Activated T-cell treated with anti-CD3 and anti-CD28 coated beads, Interleukin-2, amount 50 U/mL, for 72 hours (primary cell): ENCODE measurements around the gene HSPA4. TPM values are rescaled to one million over a fixed set of nuclear protein-coding genes. Genes with fewer than 3 reads are reported as not detected.
"Not testable (repeated sequence)": the region's sequence is repeated elsewhere in the genome, so short reads cannot be mapped to it uniquely, and the experiment has no call there.

Experiments
- ATAC-seq, 2 donors: fragments of 150-1000 bp; cut with Tn5 transposase; replicated peaks in 1 of 2; 2 replicates each; pipeline ENCODE4 v1.10.0; 2021; ENCODE audit warnings: moderate library complexity in 2 of 2, mild to moderate bottlenecking in 1 of 2
- DNase-seq, 2 donors: peaks; one replicate each; pipeline ENCODE4 v3.0.0; 2021 to 2022; ENCODE audit warnings: mixed read lengths in 1 of 2
- H3K27ac Mint-ChIP-seq: one replicate; pipeline ENCODE4 v1.8.0; 2022; ENCODE audit warnings: mild to moderate bottlenecking, moderate library complexity, mixed read lengths
- H3K27me3 Mint-ChIP-seq: one replicate; pipeline ENCODE4 v1.8.0; 2022; ENCODE audit warnings: low read depth, mixed read lengths
- H3K36me3 Mint-ChIP-seq, 2 donors: one replicate each; pipeline ENCODE4 v1.8.0; 2022; ENCODE audit warnings: mixed read lengths in 2 of 2, mild to moderate bottlenecking in 1 of 2; ENCODE audit not compliant: insufficient read depth in 2 of 2
- H3K4me1 Mint-ChIP-seq: one replicate; pipeline ENCODE4 v1.8.0; 2022; ENCODE audit warnings: low read depth, mixed read lengths
- H3K4me3 Mint-ChIP-seq, 2 donors: one replicate each; pipeline ENCODE4 v1.8.0; 2022; ENCODE audit warnings: mild to moderate bottlenecking in 2 of 2, mixed read lengths in 2 of 2, moderate library complexity in 2 of 2
- H3K9me3 Mint-ChIP-seq, 2 donors: one replicate each; pipeline ENCODE4 v1.8.0; 2022; ENCODE audit warnings: mixed read lengths in 2 of 2
- total RNA-seq, 2 donors: library from RNA; stranded (reverse); gene quantifications; one replicate each; pipeline ENCODE4 v1.2.3, GENCODE V29; 2022

Gene HSPA4
- total RNA-seq, 2 donors from 2014 or later = 173 to 213 TPM

DNA sequence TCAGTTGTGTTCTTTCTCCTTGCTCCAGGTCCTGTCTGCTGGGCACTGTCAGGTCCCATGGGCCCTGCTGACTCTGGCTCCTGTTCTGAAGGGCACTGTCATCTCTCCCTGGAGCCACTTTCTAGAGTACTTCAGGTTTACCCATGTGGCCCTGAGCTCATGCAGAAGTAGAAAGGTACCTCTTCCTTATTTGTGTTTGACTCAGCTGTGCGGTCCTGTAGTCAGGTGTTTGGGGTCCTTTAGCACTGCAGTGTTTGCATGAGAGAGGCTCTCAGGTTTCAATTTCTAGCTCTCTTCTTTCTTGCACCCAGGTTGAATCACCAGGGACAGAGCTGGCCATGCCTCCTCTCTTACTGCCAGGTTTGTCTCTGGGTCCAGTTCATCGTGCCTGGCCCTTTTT is 71.5 kb downstream of the HSPA4 start:
- Mint-ChIP-seq H3K9me3 (no peaks in the 10 kb centered on the region), H3K4me1 (no peaks in the 10 kb centered on the region), H3K27ac (no peak overlapping the region), H3K27me3 (no peaks in the 10 kb centered on the region), H3K4me3 (no peak overlapping the region), H3K36me3 (no peaks in the 10 kb centered on the region)
- ATAC-seq (no peak), DNase-seq (no peak)

DNA sequence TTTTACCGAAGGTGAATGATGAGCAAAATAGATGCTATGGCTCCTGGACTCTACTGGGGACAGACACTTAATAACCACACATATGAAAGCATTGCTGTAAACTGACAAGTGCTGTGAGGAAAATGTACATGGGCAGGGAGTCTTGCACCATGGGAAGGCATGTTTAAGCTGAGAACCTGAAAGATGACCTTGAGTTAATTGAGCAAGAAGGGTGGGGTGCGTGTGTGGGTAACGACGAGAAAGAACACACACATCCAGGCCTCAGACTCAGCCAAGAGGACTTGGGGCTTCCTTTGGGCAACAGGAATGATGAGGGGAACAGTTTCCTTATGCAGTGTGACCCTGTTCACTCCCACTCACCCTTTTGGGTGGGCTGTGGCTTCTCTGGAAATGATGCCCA is 73.1 kb downstream of the HSPA4 start:
- DNase-seq (no peak), ATAC-seq (no peak)
- Mint-ChIP-seq H3K36me3 (no peaks in the 10 kb centered on the region), H3K4me3 (no peak overlapping the region), H3K27ac (no peak overlapping the region), H3K27me3 (no peaks in the 10 kb centered on the region), H3K4me1 (no peaks in the 10 kb centered on the region), H3K9me3 (no peaks in the 10 kb centered on the region)

DNA sequence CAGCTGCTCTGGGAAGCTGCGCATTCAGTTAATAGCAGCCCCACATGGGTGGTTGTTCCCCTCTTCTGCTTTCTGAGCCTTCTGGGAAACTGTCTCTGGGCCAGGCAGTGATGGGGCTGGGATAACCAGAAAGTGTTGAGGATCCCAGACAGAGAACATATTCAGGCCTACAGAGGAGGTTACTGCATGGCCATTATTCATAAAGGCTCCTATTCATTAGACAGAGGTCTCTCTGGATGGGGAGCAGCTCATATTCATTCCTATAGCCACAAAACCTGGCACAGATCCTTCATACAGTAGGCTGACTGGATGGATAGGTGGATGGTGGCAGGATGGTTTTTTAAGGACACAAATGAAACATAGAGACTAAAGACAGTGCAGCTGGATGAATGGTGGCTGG is 76.3 kb downstream of the HSPA4 start:
- Mint-ChIP-seq H3K27me3 (no peaks in the 10 kb centered on the region), H3K27ac (no peak overlapping the region), H3K4me3 (no peak overlapping the region), H3K9me3 (no peaks in the 10 kb centered on the region), H3K36me3 (no peaks in the 10 kb centered on the region), H3K4me1 (no peaks in the 10 kb centered on the region)
- DNase-seq (no peak), ATAC-seq (no peak)

DNA sequence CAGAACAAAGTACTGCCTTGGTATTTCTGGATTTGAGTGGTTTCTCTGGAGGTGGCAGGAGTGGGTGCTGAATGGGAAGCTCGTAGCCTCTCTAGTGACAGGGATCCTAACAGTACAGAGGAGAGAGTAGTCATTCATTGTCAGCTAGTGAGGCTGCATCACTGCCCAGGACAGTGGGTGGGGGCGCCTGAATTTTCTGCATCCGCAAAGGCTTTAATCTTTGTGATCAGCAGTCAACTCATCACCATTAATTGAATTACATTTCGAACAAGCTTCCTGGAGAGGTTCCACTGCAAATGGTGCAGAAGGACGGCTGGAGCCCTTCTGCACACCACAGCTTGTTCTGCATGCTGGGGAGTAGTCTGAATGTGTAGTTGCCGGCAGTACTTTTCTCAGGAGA is 77.5 kb downstream of the HSPA4 start:
- Mint-ChIP-seq H3K27ac (no peak overlapping the region), H3K9me3 (no peaks in the 10 kb centered on the region), H3K4me1 (no peaks in the 10 kb centered on the region), H3K27me3 (no peaks in the 10 kb centered on the region), H3K4me3 (no peak overlapping the region), H3K36me3 (no peaks in the 10 kb centered on the region)
- no peak for DNase-seq
- ATAC-seq = no peak

DNA sequence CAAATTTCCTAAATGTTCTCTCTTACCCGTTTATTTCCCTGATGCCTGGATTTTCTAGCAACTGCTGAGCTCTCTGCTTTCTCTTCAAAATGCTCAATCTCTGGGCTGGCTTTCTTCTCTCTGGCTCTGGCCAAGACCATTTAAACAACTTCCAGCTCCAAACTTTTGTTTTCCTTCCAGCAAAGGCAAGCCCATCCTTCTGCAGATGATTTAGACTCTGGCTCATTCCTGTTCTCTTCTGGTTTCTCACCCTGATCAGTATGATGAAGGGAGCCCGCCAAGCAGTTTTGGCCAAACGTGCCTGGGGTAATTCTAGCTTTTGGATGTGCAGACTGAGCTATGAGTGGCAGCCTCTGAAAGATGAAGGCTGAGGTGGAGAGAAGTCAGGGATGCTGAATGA is 78.1 kb downstream of the HSPA4 start:
- H3K4me3 Mint-ChIP-seq = no peak overlapping the region
- no peaks in the 10 kb centered on the region for H3K36me3 Mint-ChIP-seq
- H3K27me3 Mint-ChIP-seq = no peaks in the 10 kb centered on the region
- H3K4me1 Mint-ChIP-seq = no peaks in the 10 kb centered on the region
- H3K27ac Mint-ChIP-seq = no peak overlapping the region
- ATAC-seq (no peak), DNase-seq (no peak)
- H3K9me3 Mint-ChIP-seq = peaks cover 0 to 2% of the 10 kb centered on the region in 2 donors

DNA sequence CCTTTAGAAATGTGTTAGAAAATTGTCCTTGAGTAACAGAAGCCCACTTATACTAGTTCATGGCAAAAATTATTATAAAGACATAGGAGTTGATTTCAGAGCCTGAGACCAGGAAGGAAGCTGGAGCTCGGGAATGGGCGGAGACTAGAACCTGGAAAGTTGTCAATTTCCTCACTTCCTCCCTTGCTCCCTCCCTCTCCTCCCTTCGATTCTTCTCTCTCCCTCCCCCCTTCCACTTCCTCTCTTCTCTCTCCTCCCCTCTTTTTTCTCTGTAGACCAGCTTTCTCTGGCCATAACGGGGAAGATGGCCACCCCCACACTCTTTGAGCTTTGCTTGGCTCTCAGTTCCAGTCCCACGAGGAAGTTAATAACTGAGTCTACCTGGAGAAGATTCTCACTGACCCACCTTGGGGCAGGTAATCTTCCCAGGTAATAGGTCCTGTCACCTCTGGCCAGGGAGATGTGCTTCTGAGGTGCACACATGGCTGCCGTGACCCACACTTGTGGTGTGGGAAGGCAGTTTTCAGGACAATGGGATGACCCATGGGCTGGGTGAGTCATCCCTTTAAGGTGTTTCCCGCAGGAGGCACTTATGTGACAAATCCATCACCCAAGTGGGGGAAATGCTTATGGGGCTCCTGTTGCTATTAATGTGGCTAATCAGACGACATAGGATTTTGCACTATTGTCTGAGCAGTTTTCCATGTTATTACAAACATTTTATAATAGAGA is 78.7 kb downstream of the HSPA4 start:
- no peaks in the 10 kb centered on the region for H3K27me3 Mint-ChIP-seq
- no peaks in the 10 kb centered on the region for H3K36me3 Mint-ChIP-seq
- peaks cover 0 to 2% of the 10 kb centered on the region in 2 donors for H3K9me3 Mint-ChIP-seq
- DNase-seq = no peak
- H3K4me1 Mint-ChIP-seq = no peaks in the 10 kb centered on the region
- no peak for ATAC-seq
- H3K27ac Mint-ChIP-seq = no peak overlapping the region
- H3K4me3 Mint-ChIP-seq = no peak overlapping the region

- no peak overlapping the region for H3K4me3 Mint-ChIP-seq
- ATAC-seq = no peak
Observed at GRCh38 chr5:133132717-133133116, 80.9 kb downstream of the HSPA4 start.

GRCh38 chr5:133133241-133133640 is 81.4 kb downstream of the HSPA4 start:
- not testable (repeated sequence) for H3K36me3 Mint-ChIP-seq, H3K9me3 Mint-ChIP-seq, ATAC-seq, DNase-seq, H3K27ac Mint-ChIP-seq, H3K27me3 Mint-ChIP-seq, H3K4me1 Mint-ChIP-seq, H3K4me3 Mint-ChIP-seq

More at GRCh38 chr5:133132717-133133116, 80.9 kb downstream of the HSPA4 start:
- no peaks in the 10 kb centered on the region for H3K4me1 Mint-ChIP-seq
- DNase-seq = no peak
- no peaks in the 10 kb centered on the region for H3K27me3 Mint-ChIP-seq
- no peaks in the 10 kb centered on the region for H3K36me3 Mint-ChIP-seq
- H3K27ac Mint-ChIP-seq = no peak overlapping the region
- H3K9me3 Mint-ChIP-seq = peaks cover 0 to 2% of the 10 kb centered on the region in 2 donors

- not testable (repeated sequence) for H3K36me3 Mint-ChIP-seq, DNase-seq, H3K27me3 Mint-ChIP-seq, H3K4me3 Mint-ChIP-seq, ATAC-seq, H3K27ac Mint-ChIP-seq, H3K4me1 Mint-ChIP-seq, H3K9me3 Mint-ChIP-seq
Observed at GRCh38 chr5:133136890-133137289, 85.1 kb downstream of the HSPA4 start.

DNA sequence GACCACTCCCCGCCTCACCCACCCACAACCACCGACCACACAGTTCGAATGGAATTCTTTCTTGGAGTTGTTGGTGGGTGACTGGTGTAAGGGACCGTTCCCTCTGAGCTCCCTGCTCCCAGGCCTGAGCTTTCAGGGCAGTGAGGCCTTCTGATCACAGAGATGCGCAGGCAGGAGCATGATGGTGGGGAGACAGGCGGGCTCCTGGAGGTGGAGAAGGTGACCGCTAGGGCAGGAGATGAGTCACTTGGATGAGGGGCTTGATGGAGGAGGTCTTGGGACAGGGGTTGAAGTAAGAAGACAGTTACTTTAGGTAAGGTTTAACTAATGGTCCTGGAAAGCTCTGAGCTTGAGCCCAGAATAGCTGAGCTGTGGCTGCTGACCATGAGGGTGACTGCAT is 88.5 kb downstream of the HSPA4 start:
- ATAC-seq = no peak
- no peak overlapping the region for H3K4me3 Mint-ChIP-seq
- H3K27me3 Mint-ChIP-seq = no peaks in the 10 kb centered on the region
- no peak overlapping the region for H3K27ac Mint-ChIP-seq
- no peak for DNase-seq
- no peaks in the 10 kb centered on the region for H3K4me1 Mint-ChIP-seq
- peaks cover 0 to 4% of the 10 kb centered on the region in 2 donors for H3K9me3 Mint-ChIP-seq
- H3K36me3 Mint-ChIP-seq = peaks cover 3 to 8% of the 10 kb centered on the region in 2 donors

GRCh38 chr5:133141746-133142145 is 89.9 kb downstream of the HSPA4 start:
- DNase-seq (no peak), ATAC-seq (no peak)
- Mint-ChIP-seq H3K36me3 (peaks cover 3 to 8% of the 10 kb centered on the region in 2 donors), H3K4me1 (no peaks in the 10 kb centered on the region), H3K27me3 (no peaks in the 10 kb centered on the region), H3K4me3 (no peak overlapping the region), H3K27ac (no peak overlapping the region), H3K9me3 (peaks cover 0 to 4% of the 10 kb centered on the region in 2 donors)

GRCh38 chr5:133142782-133143181 is 91.0 kb downstream of the HSPA4 start:
- no peak for DNase-seq
- Mint-ChIP-seq H3K4me1 (peaks cover 4% of the 10 kb centered on the region), H3K9me3 (peaks cover 0 to 4% of the 10 kb centered on the region in 2 donors), H3K27me3 (no peaks in the 10 kb centered on the region), H3K36me3 (peaks cover 3 to 8% of the 10 kb centered on the region in 2 donors), H3K4me3 (no peak overlapping the region), H3K27ac (no peak overlapping the region)
- ATAC-seq = no peak

DNA sequence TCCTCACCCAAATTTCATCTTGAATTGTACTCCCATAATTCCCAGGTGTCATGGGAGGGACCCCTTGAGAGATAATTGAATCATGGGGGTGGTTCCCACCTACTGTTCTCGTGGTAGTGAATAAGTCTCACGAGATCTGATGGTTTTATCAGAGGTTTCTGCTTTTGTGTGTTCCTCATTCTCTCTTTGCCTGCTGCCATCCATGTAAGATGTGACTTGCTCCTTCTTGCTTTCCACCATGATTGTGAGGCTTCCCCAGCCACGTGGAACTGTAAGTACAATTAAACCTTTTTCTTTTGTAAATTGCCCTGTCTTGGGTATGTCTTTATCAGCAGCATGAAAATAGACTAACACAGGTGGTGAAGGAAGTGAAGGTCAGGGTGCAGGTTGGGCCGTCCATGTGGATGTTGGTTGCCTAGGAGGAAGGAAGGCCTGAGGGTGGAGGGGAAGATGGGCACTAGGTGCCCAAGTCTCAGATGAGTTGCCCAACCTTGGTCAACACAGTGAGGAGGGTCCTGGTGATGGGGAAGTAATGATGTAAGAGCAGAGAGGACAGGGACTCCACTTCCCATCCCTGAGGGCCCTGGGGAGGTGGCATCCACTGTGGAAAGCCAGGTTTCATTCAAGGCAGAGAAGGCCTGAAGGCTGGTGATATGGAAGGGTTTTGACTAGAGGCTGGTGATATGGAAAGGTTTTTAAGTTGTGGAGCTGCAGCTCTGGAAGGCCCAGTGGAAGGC is 92.6 kb downstream of the HSPA4 start:
- H3K9me3 Mint-ChIP-seq = peaks cover 0 to 4% of the 10 kb centered on the region in 2 donors
- peaks cover 3 to 8% of the 10 kb centered on the region in 2 donors for H3K36me3 Mint-ChIP-seq
- H3K27me3 Mint-ChIP-seq = no peaks in the 10 kb centered on the region
- H3K4me3 Mint-ChIP-seq = no peak overlapping the region
- DNase-seq (no peak), ATAC-seq (no peak)
- no peak overlapping the region for H3K27ac Mint-ChIP-seq
- H3K4me1 Mint-ChIP-seq = peaks cover 13% of the 10 kb centered on the region
